Astrocyte of the cerebellum (primary cell): ENCODE measurements around the gene FGFR3.

Experiments
- DNase-seq: peaks from one replicate; pipeline ENCODE4 v3.0.0-alpha.2; 2011; ENCODE audit warnings: low read depth
- H3K4me3 ChIP-seq: 2 replicates; pipeline ENCODE4 v1.5.1; 2011; ENCODE audit warnings: mild to moderate bottlenecking, low read depth, low read length, moderate library complexity
- CTCF ChIP-seq: IDR thresholded peaks from 2 replicates; pipeline ENCODE4 v1.5.1; 2012; ENCODE audit warnings: low read length, low read depth, moderate library complexity, mild to moderate bottlenecking; ENCODE audit errors: missing control alignments
- in situ Hi-C: cut with HindIII; loops from 2 replicates; pipeline ENCODE4 v1.10.0; 2017; ENCODE audit warnings: low sequenced_read_pairs

Gene FGFR3

GRCh38 chr4:1810765-1811164 lies 17.7 kb downstream of the FGFR3 start:
- H3K4me3 ChIP-seq: no peak overlapping the region
- DNase-seq: no peak
- TF ChIP-seq CTCF: no peak
- in situ Hi-C loops: loop anchor here (5.0 kb wide), 1 partner anchor 47 kb away; the partner anchor contains the start of gene LETM1

GRCh38 chr4:1812720-1813119 lies 19.6 kb downstream of the FGFR3 start:
- no peak for DNase-seq
- in situ Hi-C loops: loop anchor here (5.0 kb wide), 1 partner anchor 45 kb away; the partner anchor contains the start of gene LETM1
- H3K4me3 ChIP-seq: no peak overlapping the region
- TF ChIP-seq CTCF: no peak

GRCh38 chr4:1813231-1813630 lies 20.1 kb downstream of the FGFR3 start:
- no peak for DNase-seq
- in situ Hi-C loops: loop anchor here (5.0 kb wide), 1 partner anchor 44 kb away; the partner anchor contains the start of gene LETM1
- no peak for TF ChIP-seq CTCF
- H3K4me3 ChIP-seq: no peak overlapping the region

- no peak overlapping the region for H3K4me3 ChIP-seq
- in situ Hi-C loops: loop anchor here (5.0 kb wide), 1 partner anchor 43 kb away; the partner anchor contains the start of gene LETM1
- no peak for TF ChIP-seq CTCF
- no peak for DNase-seq
Observed at GRCh38 chr4:1813915-1814314, 20.8 kb downstream of the FGFR3 start.

- in situ Hi-C loops: loop anchor here (5.0 kb wide), 1 partner anchor 43 kb away; the partner anchor contains the start of gene LETM1
- no peak for DNase-seq
- TF ChIP-seq CTCF: no peak
- no peak overlapping the region for H3K4me3 ChIP-seq
Observed at GRCh38 chr4:1814453-1814852, 21.4 kb downstream of the FGFR3 start.

- in situ Hi-C loops: no loop called here
- no peak for TF ChIP-seq CTCF
- DNase-seq: no peak
- H3K4me3 ChIP-seq: no peak overlapping the region
Observed at GRCh38 chr4:1815096-1815996, 22.3 kb downstream of the FGFR3 start.
